Femur (tissue), 1 donor: Measurements from ENCODE around the gene HSPB9.
"Not testable (repeated sequence)": the region's sequence is repeated elsewhere in the genome, so short reads cannot be mapped to it uniquely, and the experiment has no call there.

ENCODE experiments used
- DNase-seq: peaks from one replicate; pipeline ENCODE4 v3.0.0-alpha.2; 2017

The HSPB9 gene

GRCh38 chr17:42120161-42120769 lies 2.3 kb upstream of the HSPB9 start:
- no peak for DNase-seq

GRCh38 chr17:42120770-42121769 lies 1.5 kb upstream of the HSPB9 start, which contains the start of gene KAT2A:
KAT2A (minus strand) TSS chr17:42121367; CDS start chr17:42121304, 63 bp downstream.
- DNase-seq = peak; percentile 90

GRCh38 chr17:42124256-42124655 lies 1.7 kb downstream of the HSPB9 start:
- no peak for DNase-seq

GRCh38 chr17:42125565-42125964 lies 3.0 kb downstream of the HSPB9 start:
- DNase-seq = no peak

- no peak for DNase-seq
Measured at GRCh38 chr17:42126836-42127235, 4.2 kb downstream of the HSPB9 start.

GRCh38 chr17:42127414-42127813 lies 4.8 kb downstream of the HSPB9 start:
- no peak for DNase-seq

- no peak for DNase-seq
Measured at GRCh38 chr17:42129109-42129837, 6.7 kb downstream of the HSPB9 start.

- no peak for DNase-seq
Measured at GRCh38 chr17:42130310-42130936, 7.8 kb downstream of the HSPB9 start.

- no peak for DNase-seq
Measured at GRCh38 chr17:42131232-42131631, 8.6 kb downstream of the HSPB9 start.

- DNase-seq = no peak
Measured at GRCh38 chr17:42131981-42132432, 9.4 kb downstream of the HSPB9 start.

GRCh38 chr17:42132941-42133340 lies 10.3 kb downstream of the HSPB9 start:
- peak; percentile 74 for DNase-seq

- no peak for DNase-seq
Measured at GRCh38 chr17:42133461-42134041, 10.9 kb downstream of the HSPB9 start.

GRCh38 chr17:42135151-42135550 lies 12.5 kb downstream of the HSPB9 start:
- no peak for DNase-seq

GRCh38 chr17:42135664-42136653 lies 13.4 kb downstream of the HSPB9 start:
- no peak for DNase-seq

GRCh38 chr17:42136654-42137051 lies 14.0 kb downstream of the HSPB9 start:
- DNase-seq = no peak

GRCh38 chr17:42138749-42139492 lies 16.3 kb downstream of the HSPB9 start:
- DNase-seq = no peak

GRCh38 chr17:42140690-42141089 lies 18.1 kb downstream of the HSPB9 start:
- DNase-seq = not testable (repeated sequence)

GRCh38 chr17:42141382-42141781 lies 18.8 kb downstream of the HSPB9 start:
- no peak for DNase-seq

GRCh38 chr17:42142371-42142896 lies 19.8 kb downstream of the HSPB9 start:
- no peak for DNase-seq

GRCh38 chr17:42143138-42143537 lies 20.5 kb downstream of the HSPB9 start:
- DNase-seq = not testable (repeated sequence)
